Gastrocnemius medialis (tissue), 4 donors: ENCODE data around the gene PCSK4.

Experiments used
- POLR2A ChIP-seq, 2 donors: fragments of 450-650 bp; IDR thresholded peaks; one replicate each; pipeline ENCODE4 v1.6.1; 2017; ENCODE audit warnings: antibody characterized with exemption in 2 of 2, mild to moderate bottlenecking in 2 of 2, moderate library complexity in 2 of 2
- TF ChIP-seq, protein P1 (sequence below), 5 experiments: fragments of 450-650 bp in 3 of 5; fragments of 200-600 bp in 2 of 5; sonication (generic) in 2 of 5; IDR thresholded peaks in 4 of 5; conservative IDR thresholded peaks in 1 of 5; 1 replicate in 4 of 5; 2 replicates in 1 of 5; pipeline ENCODE4 v1.5.1; 2016 to 2019; ENCODE audit warnings: antibody characterized with exemption in 5 of 5, mild to moderate bottlenecking in 3 of 5, moderate library complexity in 3 of 5

DNA sequence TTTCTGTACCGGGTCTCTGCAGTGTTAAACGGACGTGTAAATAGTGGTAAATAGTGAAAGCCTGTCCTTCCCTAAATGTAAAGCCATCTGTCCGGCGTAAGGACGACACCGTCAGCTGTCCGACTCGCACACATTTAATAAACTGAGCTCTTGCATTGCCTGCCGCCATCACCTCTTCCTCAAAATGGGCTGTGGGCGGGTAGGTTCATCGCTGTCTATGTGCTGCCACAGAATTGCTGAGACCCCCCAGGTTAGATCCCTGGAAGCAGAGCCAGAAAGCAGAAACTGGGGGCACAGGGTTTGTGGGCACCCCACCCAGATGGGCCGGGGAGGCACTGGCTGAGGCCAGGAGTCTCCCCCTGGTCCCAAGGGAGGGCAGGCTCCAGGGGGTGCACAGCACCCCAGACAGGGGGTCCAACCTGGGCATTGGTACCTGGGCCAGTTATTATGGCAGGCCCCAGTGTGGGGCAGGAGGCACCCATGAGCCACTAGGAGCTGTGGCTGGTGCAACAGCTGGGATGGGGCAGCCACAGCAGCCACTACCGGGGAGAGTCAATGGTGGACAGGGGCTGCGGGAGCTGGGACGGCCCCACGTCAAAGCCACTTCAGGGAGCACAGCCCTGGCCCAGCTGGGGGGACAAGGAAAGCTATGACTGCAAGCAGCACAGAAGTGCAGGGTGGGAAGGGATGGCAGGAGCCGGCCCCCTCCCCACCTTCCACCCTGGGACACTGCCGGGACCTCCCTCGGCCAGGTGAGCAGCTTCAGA, 16.9 kb downstream of the PCSK4 start:
- TF ChIP-seq, protein P1, sequence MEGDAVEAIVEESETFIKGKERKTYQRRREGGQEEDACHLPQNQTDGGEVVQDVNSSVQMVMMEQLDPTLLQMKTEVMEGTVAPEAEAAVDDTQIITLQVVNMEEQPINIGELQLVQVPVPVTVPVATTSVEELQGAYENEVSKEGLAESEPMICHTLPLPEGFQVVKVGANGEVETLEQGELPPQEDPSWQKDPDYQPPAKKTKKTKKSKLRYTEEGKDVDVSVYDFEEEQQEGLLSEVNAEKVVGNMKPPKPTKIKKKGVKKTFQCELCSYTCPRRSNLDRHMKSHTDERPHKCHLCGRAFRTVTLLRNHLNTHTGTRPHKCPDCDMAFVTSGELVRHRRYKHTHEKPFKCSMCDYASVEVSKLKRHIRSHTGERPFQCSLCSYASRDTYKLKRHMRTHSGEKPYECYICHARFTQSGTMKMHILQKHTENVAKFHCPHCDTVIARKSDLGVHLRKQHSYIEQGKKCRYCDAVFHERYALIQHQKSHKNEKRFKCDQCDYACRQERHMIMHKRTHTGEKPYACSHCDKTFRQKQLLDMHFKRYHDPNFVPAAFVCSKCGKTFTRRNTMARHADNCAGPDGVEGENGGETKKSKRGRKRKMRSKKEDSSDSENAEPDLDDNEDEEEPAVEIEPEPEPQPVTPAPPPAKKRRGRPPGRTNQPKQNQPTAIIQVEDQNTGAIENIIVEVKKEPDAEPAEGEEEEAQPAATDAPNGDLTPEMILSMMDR (IDR thresholded peaks at IDR 0.05 in 4 of 5, conservative IDR thresholded peaks at IDR 0.05 in 1 of 5), result no peak
- no peak for TF ChIP-seq POLR2A (IDR thresholded peaks at IDR 0.05)
